MCF 10A (cell line): ENCODE measurements around the gene EPHB6. TPM values are rescaled to one million over a fixed set of nuclear protein-coding genes. Genes with fewer than 3 reads are reported as not detected.

ENCODE experiments used
- BruUV-seq: library from RNA; stranded (reverse); fragments of 400-500 nt; replicated peaks from 2 replicates; lab custom pipeline; 2021; lab: Mats Ljungman, UMichigan
- CTCF ChIA-PET: fragments of 300-600 bp; sonication (Branson Sonifier 250); formaldehyde crosslinking; extraction: SDS; loops from one replicate; lab custom pipeline; 2021; ENCODE audit warnings: antibody characterized with exemption, inconsistent platforms; lab: Yijun Ruan, JAX
- POLR2A ChIA-PET: fragments of 300-600, 350-650 bp; sonication (Branson Sonifier 250); formaldehyde crosslinking; extraction: SDS; loops from one replicate; lab custom pipeline; 2020; ENCODE audit warnings: antibody characterized with exemption, inconsistent platforms; lab: Yijun Ruan, JAX
- DNase-seq: peaks from one replicate; pipeline ENCODE4 v3.0.0-alpha.2; 2018; ENCODE audit not compliant: unreplicated experiment
- H3K27ac Mint-ChIP-seq: one replicate; pipeline ENCODE4 v1.8.0; 2022; ENCODE audit warnings: mild to moderate bottlenecking, low read depth, mixed read lengths; ENCODE audit not compliant: unreplicated experiment
- H3K27me3 Mint-ChIP-seq: one replicate; pipeline ENCODE4 v1.8.0; 2022; ENCODE audit warnings: mixed read lengths; ENCODE audit not compliant: insufficient read depth, unreplicated experiment
- H3K36me3 Mint-ChIP-seq: one replicate; pipeline ENCODE4 v1.8.0; 2022; ENCODE audit warnings: mild to moderate bottlenecking, moderate library complexity, mixed read lengths; ENCODE audit not compliant: insufficient read depth, unreplicated experiment
- H3K4me1 Mint-ChIP-seq: one replicate; pipeline ENCODE4 v1.8.0; 2022; ENCODE audit warnings: mixed read lengths; ENCODE audit not compliant: insufficient read depth, unreplicated experiment
- H3K4me3 Mint-ChIP-seq: one replicate; pipeline ENCODE4 v1.8.0; 2022; ENCODE audit warnings: mild to moderate bottlenecking, moderate library complexity, mixed read lengths; ENCODE audit not compliant: unreplicated experiment
- H3K9me3 Mint-ChIP-seq: one replicate; pipeline ENCODE4 v1.8.0; 2022; ENCODE audit warnings: mixed read lengths; ENCODE audit not compliant: unreplicated experiment
- intact Hi-C: fragments of 100-400 bp; cut with micrococcal nuclease; formaldehyde crosslinking; loops from 2 replicates; pipeline ENCODE4 v1.14.1; 2022
- total RNA-seq: library from RNA; stranded (reverse); gene quantifications from 2 replicates; pipeline ENCODE4 v1.2.3, GENCODE V29; 2022
- TF ChIP-seq, protein P1 (sequence below): fragments of 200-600 bp; IDR thresholded peaks from one replicate; pipeline ENCODE4 v1.8.0; 2022; ENCODE audit warnings: antibody characterized with exemption, mild to moderate bottlenecking; ENCODE audit not compliant: unreplicated experiment

EPHB6 gene
- total RNA-seq, 1 experiment from 2014 or later: 1.4 TPM

GRCh38 chr7:142874837-142875236 is 20.0 kb downstream of the EPHB6 start:
- POLR2A ChIA-PET: no interaction called here
- no TSS peak for BruUV-seq
- DNase-seq: no peak
- TF ChIP-seq, protein P1, sequence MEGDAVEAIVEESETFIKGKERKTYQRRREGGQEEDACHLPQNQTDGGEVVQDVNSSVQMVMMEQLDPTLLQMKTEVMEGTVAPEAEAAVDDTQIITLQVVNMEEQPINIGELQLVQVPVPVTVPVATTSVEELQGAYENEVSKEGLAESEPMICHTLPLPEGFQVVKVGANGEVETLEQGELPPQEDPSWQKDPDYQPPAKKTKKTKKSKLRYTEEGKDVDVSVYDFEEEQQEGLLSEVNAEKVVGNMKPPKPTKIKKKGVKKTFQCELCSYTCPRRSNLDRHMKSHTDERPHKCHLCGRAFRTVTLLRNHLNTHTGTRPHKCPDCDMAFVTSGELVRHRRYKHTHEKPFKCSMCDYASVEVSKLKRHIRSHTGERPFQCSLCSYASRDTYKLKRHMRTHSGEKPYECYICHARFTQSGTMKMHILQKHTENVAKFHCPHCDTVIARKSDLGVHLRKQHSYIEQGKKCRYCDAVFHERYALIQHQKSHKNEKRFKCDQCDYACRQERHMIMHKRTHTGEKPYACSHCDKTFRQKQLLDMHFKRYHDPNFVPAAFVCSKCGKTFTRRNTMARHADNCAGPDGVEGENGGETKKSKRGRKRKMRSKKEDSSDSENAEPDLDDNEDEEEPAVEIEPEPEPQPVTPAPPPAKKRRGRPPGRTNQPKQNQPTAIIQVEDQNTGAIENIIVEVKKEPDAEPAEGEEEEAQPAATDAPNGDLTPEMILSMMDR: no peak
- Mint-ChIP-seq H3K9me3 (no peaks in the 10 kb centered on the region), H3K4me1 (no peaks in the 10 kb centered on the region), H3K27ac (no peak overlapping the region), H3K4me3 (no peak overlapping the region), H3K27me3 (peaks cover 44% of the 10 kb centered on the region), H3K36me3 (no peaks in the 10 kb centered on the region)
- intact Hi-C loops: no loop called here
- CTCF ChIA-PET: interaction anchor here (0.6 to 5.6 kb wide), 4 partner anchors 9 to 319 kb away, joined by 3 to 48 read pairs (median 6); no protein-coding TSS in a partner anchor

- TF ChIP-seq, protein P1: no peak
- no peaks in the 10 kb centered on the region for H3K4me1 Mint-ChIP-seq
- intact Hi-C loops: no loop called here
- ChIA-PET POLR2A (no interaction called here), CTCF (interaction anchor here (0.6 to 5.6 kb wide), 4 partner anchors 9 to 320 kb away, joined by 3 to 48 read pairs (median 6); no protein-coding TSS in a partner anchor)
- DNase-seq: no peak
- BruUV-seq: no TSS peak
- H3K36me3 Mint-ChIP-seq: no peaks in the 10 kb centered on the region
- H3K4me3 Mint-ChIP-seq: no peak overlapping the region
- H3K27me3 Mint-ChIP-seq: peaks cover 50% of the 10 kb centered on the region
- no peaks in the 10 kb centered on the region for H3K9me3 Mint-ChIP-seq
- no peak overlapping the region for H3K27ac Mint-ChIP-seq
Measured at GRCh38 chr7:142875456-142875855, 20.6 kb downstream of the EPHB6 start.

GRCh38 chr7:142876236-142876960 is 21.5 kb downstream of the EPHB6 start:
- no peak for DNase-seq
- Mint-ChIP-seq H3K36me3 (no peaks in the 10 kb centered on the region), H3K9me3 (no peaks in the 10 kb centered on the region), H3K27me3 (peaks cover 53% of the 10 kb centered on the region), H3K4me3 (no peak overlapping the region), H3K27ac (no peak overlapping the region), H3K4me1 (no peaks in the 10 kb centered on the region)
- CTCF ChIA-PET: interaction anchor here (0.6 to 8.9 kb wide), 5 partner anchors 12 to 339 kb away, joined by 4 to 127 read pairs (median 5); no protein-coding TSS in a partner anchor
- intact Hi-C loops: no loop called here
- BruUV-seq: no TSS peak
- POLR2A ChIA-PET: interaction anchor here (0.6 kb wide), 1 partner anchor 17 kb away, joined by 3 read pairs; no protein-coding TSS in a partner anchor
- TF ChIP-seq, protein P1: no peak

GRCh38 chr7:142876991-142877910 is 22.4 kb downstream of the EPHB6 start:
- no peaks in the 10 kb centered on the region for H3K36me3 Mint-ChIP-seq
- H3K27me3 Mint-ChIP-seq: peaks cover 62% of the 10 kb centered on the region
- H3K4me1 Mint-ChIP-seq: no peaks in the 10 kb centered on the region
- no peak overlapping the region for H3K4me3 Mint-ChIP-seq
- BruUV-seq: no TSS peak
- ChIA-PET POLR2A (interaction anchor here (0.6 kb wide), 2 partner anchors 18 to 29 kb away, joined by 3 read pairs; no protein-coding TSS in a partner anchor), CTCF (interaction anchor here (0.6 to 8.9 kb wide), 8 partner anchors 13 to 338 kb away, joined by 3 to 127 read pairs (median 4); no protein-coding TSS in a partner anchor)
- intact Hi-C loops: no loop called here
- DNase-seq: no peak
- no peak overlapping the region for H3K27ac Mint-ChIP-seq
- TF ChIP-seq, protein P1: no peak
- no peaks in the 10 kb centered on the region for H3K9me3 Mint-ChIP-seq
